HEK293T (cell line): ENCODE results near the gene MAEA.

Experiments
- CTCF ChIA-PET: fragments of 350-600 bp; formaldehyde crosslinking; extraction: SDS; loops from one replicate; lab custom pipeline; 2021; ENCODE audit warnings: antibody characterized with exemption, inconsistent platforms; lab: Yijun Ruan, JAX
- POLR2A ChIA-PET: fragments of 350-600 bp; formaldehyde crosslinking; extraction: SDS; loops from one replicate; lab custom pipeline; 2020; ENCODE audit warnings: antibody characterized with exemption, inconsistent platforms; lab: Yijun Ruan, JAX
- DNase-seq: peaks from one replicate; pipeline ENCODE4 v3.0.0; 2012; ENCODE audit warnings: mixed read lengths; ENCODE audit errors: extremely low spot score
- ARNT ChIP-seq: fragments of 450-650 bp; IDR thresholded peaks from 2 replicates; pipeline ENCODE4 v1.6.1; 2017; ENCODE audit warnings: mild to moderate bottlenecking
- BHLHE40 ChIP-seq: fragments of 450-650 bp; IDR thresholded peaks from 2 replicates; pipeline ENCODE4 v1.6.1; 2016; ENCODE audit warnings: mild to moderate bottlenecking, moderate library complexity, borderline replicate concordance
- CTBP1 ChIP-seq: fragments of 450-650 bp; IDR thresholded peaks from 2 replicates; pipeline ENCODE4 v1.6.1; 2016; ENCODE audit warnings: borderline replicate concordance
- ELF4 ChIP-seq: fragments of 450-650 bp; IDR thresholded peaks from 2 replicates; pipeline ENCODE4 v1.6.1; 2017; ENCODE audit warnings: antibody characterized with exemption
- FOXA1 ChIP-seq: fragments of 450-650 bp; IDR thresholded peaks from 2 replicates; pipeline ENCODE4 v1.6.1; 2016; ENCODE audit warnings: mild to moderate bottlenecking
- FOXK2 ChIP-seq: fragments of 450-650 bp; IDR thresholded peaks from 2 replicates; pipeline ENCODE4 v1.6.1; 2016; ENCODE audit warnings: mild to moderate bottlenecking
- FOXM1 ChIP-seq: fragments of 450-650 bp; IDR thresholded peaks from 2 replicates; pipeline ENCODE4 v1.6.1; 2017; ENCODE audit warnings: mild to moderate bottlenecking, borderline replicate concordance
- HDGF ChIP-seq: fragments of 450-650 bp; IDR thresholded peaks from 2 replicates; pipeline ENCODE4 v1.6.1; 2017; ENCODE audit warnings: antibody characterized with exemption, borderline replicate concordance
- L3MBTL2 ChIP-seq: fragments of 450-650 bp; conservative IDR thresholded peaks from 2 replicates; pipeline ENCODE4 v1.6.1; 2016; ENCODE audit warnings: mild to moderate bottlenecking
- LEF1 ChIP-seq: fragments of 450-650 bp; IDR thresholded peaks from 2 replicates; pipeline ENCODE4 v1.6.1; 2017; ENCODE audit warnings: mild to moderate bottlenecking, borderline replicate concordance
- NFRKB ChIP-seq: fragments of 450-650 bp; IDR thresholded peaks from 2 replicates; pipeline ENCODE4 v1.6.1; 2016; ENCODE audit warnings: mild to moderate bottlenecking, moderate library complexity
- SP1 ChIP-seq: fragments of 450-650 bp; IDR thresholded peaks from 2 replicates; pipeline ENCODE4 v1.6.1; 2017
- SUZ12 ChIP-seq: fragments of 450-650 bp; IDR thresholded peaks from 2 replicates; pipeline ENCODE4 v1.6.1; 2016; ENCODE audit warnings: mild to moderate bottlenecking
- TARDBP ChIP-seq: fragments of 450-650 bp; IDR thresholded peaks from 2 replicates; pipeline ENCODE4 v1.6.1; 2016
- ZNF384 ChIP-seq: fragments of 450-650 bp; IDR thresholded peaks from 2 replicates; pipeline ENCODE4 v1.6.1; 2016
- TF ChIP-seq, protein P1 (sequence below): fragments of 450-650 bp; IDR thresholded peaks from 2 replicates; pipeline ENCODE4 v1.6.1; 2016

Gene MAEA

DNA sequence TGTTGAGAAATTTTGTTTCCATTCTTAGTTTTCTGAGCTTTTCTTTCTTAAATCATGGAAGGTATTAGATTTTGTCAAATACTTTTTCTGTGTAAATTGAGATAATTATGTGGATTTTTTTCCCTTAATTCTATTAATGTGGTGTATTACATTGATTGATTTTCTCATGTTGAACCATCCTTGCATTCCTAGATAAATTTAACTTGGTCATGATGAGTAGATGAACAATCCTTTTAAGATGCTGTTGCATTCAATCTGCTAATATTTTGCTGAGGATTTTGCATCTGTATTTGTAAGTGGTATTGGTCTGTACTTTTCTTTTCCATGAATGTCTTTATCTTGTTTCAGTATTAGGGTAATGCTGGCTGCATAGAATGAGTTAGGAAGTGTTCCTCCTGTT, 20.5 kb upstream of the MAEA start:
- no peak for DNase-seq
- ChIA-PET POLR2A (interaction anchor here (0.7 kb wide), 1 partner anchor 10 kb away, joined by 3 read pairs; no protein-coding TSS in a partner anchor), CTCF (interaction anchor here (1.2 to 2.1 kb wide), 2 partner anchors 19 to 138 kb away, joined by 3 to 7 read pairs; no protein-coding TSS in a partner anchor)
- no peak for TF ChIP-seq FOXM1
- TF ChIP-seq ZNF384 = no peak
- TF ChIP-seq ARNT = no peak
- TF ChIP-seq ELF4 = no peak
- no peak for TF ChIP-seq NFRKB
- no peak for TF ChIP-seq TARDBP
- TF ChIP-seq CTBP1 = no peak
- TF ChIP-seq FOXA1 = no peak
- TF ChIP-seq BHLHE40 = no peak
- TF ChIP-seq FOXK2 = no peak
- TF ChIP-seq HDGF = no peak
- TF ChIP-seq, protein P1, sequence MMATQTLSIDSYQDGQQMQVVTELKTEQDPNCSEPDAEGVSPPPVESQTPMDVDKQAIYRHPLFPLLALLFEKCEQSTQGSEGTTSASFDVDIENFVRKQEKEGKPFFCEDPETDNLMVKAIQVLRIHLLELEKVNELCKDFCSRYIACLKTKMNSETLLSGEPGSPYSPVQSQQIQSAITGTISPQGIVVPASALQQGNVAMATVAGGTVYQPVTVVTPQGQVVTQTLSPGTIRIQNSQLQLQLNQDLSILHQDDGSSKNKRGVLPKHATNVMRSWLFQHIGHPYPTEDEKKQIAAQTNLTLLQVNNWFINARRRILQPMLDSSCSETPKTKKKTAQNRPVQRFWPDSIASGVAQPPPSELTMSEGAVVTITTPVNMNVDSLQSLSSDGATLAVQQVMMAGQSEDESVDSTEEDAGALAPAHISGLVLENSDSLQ = no peak
- no peak for TF ChIP-seq LEF1
- TF ChIP-seq SP1 = no peak
- TF ChIP-seq L3MBTL2 = no peak
- no peak for TF ChIP-seq SUZ12

DNA sequence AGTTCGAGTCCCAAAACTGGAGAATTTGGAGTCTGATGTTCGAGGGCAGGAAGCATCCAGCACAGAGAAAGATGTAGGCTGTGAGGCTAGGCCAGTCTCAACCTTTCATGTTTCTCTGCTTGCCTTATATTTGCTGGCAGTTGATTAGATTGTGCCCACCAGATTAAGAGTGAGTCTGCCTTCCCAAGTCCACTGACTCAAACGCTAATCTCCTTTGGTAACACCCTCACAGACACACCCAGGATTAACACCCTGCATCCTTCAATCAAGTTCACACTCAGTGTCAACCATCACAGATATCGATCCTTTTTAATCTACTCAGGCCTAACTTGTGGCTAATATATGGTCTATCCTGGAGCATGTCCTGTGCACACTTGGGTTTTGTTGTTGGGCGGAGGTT, 18.0 kb upstream of the MAEA start:
- DNase-seq = no peak
- ChIA-PET CTCF (no interaction called here), POLR2A (no interaction called here)
- TF ChIP-seq, protein P1 = no peak
- TF ChIP-seq FOXM1 = no peak
- no peak for TF ChIP-seq ARNT
- TF ChIP-seq HDGF = no peak
- no peak for TF ChIP-seq BHLHE40
- no peak for TF ChIP-seq L3MBTL2
- TF ChIP-seq SUZ12 = no peak

DNA sequence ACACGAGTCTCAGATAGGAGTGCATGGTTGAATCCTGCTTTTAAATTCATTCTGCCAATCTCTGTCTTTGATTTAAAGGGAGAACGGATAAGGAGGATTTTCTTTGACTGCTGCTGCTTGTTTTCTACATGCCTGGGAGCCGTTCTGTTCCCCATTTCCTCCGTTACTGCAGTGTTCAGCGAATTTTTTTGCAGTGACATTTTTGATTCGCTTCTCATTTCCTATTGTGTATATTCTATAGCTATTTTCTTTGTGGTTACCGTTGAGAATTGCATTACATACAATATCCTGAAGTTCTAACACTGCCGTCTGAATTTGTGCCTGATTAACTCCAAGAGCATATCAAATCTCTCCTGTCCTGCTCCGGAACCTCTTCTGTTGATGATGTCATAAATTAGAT, 14.8 kb upstream of the MAEA start:
- ChIA-PET CTCF (no interaction called here), POLR2A (no interaction called here)
- no peak for TF ChIP-seq ELF4
- TF ChIP-seq, protein P1 = no peak
- no peak for TF ChIP-seq FOXK2
- no peak for TF ChIP-seq FOXA1
- TF ChIP-seq SUZ12 = no peak
- TF ChIP-seq FOXM1 = no peak
- TF ChIP-seq TARDBP = no peak
- no peak for TF ChIP-seq L3MBTL2
- no peak for TF ChIP-seq BHLHE40
- no peak for TF ChIP-seq SP1
- TF ChIP-seq CTBP1 = no peak
- no peak for TF ChIP-seq ARNT
- no peak for TF ChIP-seq LEF1
- no peak for TF ChIP-seq ZNF384
- DNase-seq = no peak

DNA sequence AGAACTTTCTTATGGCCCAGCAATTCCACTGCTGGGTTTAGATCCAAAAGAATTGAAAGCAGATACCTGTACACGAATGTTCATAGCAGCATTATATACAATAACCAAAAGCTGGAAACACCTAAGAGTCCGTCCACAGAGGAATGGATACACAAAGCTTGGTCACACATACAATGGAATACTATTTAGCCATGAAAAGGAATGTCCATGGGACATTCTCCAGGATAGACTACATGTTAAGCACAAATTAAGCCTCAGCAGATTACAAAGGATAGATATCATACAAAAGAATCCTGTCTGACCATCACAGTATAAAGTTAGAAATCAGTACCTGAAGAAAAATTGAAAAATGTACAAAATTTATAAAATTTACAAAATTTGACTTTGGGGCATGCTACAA, 12.7 kb upstream of the MAEA start:
- ChIA-PET POLR2A (no interaction called here), CTCF (interaction anchor here (0.6 kb wide), 1 partner anchor 9 kb away, joined by 3 read pairs; no protein-coding TSS in a partner anchor)
- no peak for DNase-seq
- no peak for TF ChIP-seq ZNF384
- TF ChIP-seq, protein P1 = no peak
- no peak for TF ChIP-seq BHLHE40
- TF ChIP-seq NFRKB = no peak
- TF ChIP-seq HDGF = no peak
- TF ChIP-seq L3MBTL2 = no peak
- TF ChIP-seq SP1 = no peak
- no peak for TF ChIP-seq SUZ12

DNA sequence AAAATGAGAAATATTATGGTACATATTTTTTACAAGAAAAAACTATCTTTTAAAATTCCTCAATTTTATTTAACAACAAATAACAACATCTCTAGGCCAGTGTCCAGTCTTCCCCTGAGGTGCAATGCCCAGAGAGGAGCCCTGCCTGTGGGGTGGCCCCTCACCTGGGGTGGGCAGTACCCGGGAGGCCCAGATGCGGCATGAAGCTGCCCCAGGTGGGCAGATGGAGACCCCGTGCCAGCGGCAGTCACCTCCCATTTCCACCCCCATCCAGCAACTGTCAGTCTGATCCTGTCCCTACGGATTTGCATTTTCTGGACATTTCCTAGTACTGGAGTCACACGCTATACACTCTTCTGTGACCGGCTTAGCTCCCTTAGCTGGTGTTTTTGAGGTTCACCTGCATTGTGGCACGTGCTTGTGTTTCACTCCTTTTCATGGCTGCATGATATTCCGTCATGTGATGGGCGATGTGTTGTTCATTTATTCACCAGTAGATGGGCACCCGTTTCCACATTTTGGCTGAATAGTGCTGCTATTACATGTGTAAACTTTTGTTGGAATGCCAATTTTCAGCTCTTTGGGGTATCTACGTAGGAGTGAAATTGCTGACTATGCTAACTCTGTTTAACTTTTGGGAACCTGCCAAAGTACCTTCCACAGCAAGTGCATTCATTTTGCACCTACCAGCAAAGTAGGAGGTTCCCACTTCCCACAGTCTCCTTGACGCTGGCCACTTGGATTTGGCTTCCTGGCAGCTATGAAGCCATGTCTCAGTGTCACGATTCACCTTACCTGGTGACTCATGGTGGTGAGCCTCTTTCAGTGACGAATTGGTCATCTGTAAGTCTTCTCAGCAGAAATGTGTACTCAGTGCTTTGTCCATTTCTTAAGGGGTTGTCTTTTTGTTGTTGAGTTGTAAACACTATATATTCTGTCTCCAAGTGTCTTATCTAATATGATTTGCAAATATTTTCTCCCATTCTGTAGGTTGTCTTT, 11.7 kb upstream of the MAEA start:
- TF ChIP-seq TARDBP (no peak), CTBP1 (no peak), HDGF (no peak), ZNF384 (no peak), SUZ12 (no peak), LEF1 (no peak)
- ChIA-PET CTCF (no interaction called here), POLR2A (no interaction called here)
- no peak for DNase-seq
